HuH-7 (cell line): ENCODE measurements around the gene NUDT3.
"Not testable (repeated sequence)": the region's sequence is repeated elsewhere in the genome, so short reads cannot be mapped to it uniquely, and the experiment has no call there.

Experiments
- DNase-seq: peaks from one replicate; pipeline ENCODE4 v3.0.0; 2011; ENCODE audit warnings: low spot score

Gene NUDT3

GRCh38 chr6:34252395-34252794 lies 140.1 kb downstream of the NUDT3 start:
- DNase-seq, result not testable (repeated sequence)

- DNase-seq, result no peak
Observed at GRCh38 chr6:34249469-34250261, 142.8 kb downstream of the NUDT3 start.

- peak; percentile 96 for DNase-seq
Observed at GRCh38 chr6:34248727-34249468, 143.6 kb downstream of the NUDT3 start, which contains the start of gene SMIM29. Gene SMIM29, minus strand, starts transcription at chr6:34249006. Its CDS starts 1,215 bp downstream, at chr6:34247791.

- DNase-seq, result peak; percentile 26
Observed at GRCh38 chr6:34248198-34248726, 144.2 kb downstream of the NUDT3 start.

- DNase-seq, result peak; percentile 3
Observed at GRCh38 chr6:34247481-34248197, 144.8 kb downstream of the NUDT3 start.

- DNase-seq, result peak; percentile 67
Observed at GRCh38 chr6:34246563-34247391, 145.7 kb downstream of the NUDT3 start.

GRCh38 chr6:34246249-34246562 lies 146.3 kb downstream of the NUDT3 start:
- peak; percentile 1 for DNase-seq

GRCh38 chr6:34245761-34246140 lies 146.7 kb downstream of the NUDT3 start:
- DNase-seq, result not testable (repeated sequence)

GRCh38 chr6:34245032-34245760 lies 147.3 kb downstream of the NUDT3 start:
- not testable (repeated sequence) for DNase-seq

GRCh38 chr6:34243901-34244884 lies 148.3 kb downstream of the NUDT3 start:
- peak; percentile 19 for DNase-seq

GRCh38 chr6:34243131-34243771 lies 149.2 kb downstream of the NUDT3 start:
- DNase-seq, result peak; percentile 2

GRCh38 chr6:34242252-34243130 lies 150.0 kb downstream of the NUDT3 start:
- DNase-seq, result peak; percentile 1

- DNase-seq, result peak; percentile 0
Observed at GRCh38 chr6:34241351-34242215, 150.9 kb downstream of the NUDT3 start.

GRCh38 chr6:34240329-34241248 lies 151.9 kb downstream of the NUDT3 start:
- DNase-seq, result no peak

GRCh38 chr6:34239893-34240292 lies 152.6 kb downstream of the NUDT3 start:
- peak; percentile 1 for DNase-seq

- DNase-seq, result peak; percentile 3
Observed at GRCh38 chr6:34239500-34239825, 153.0 kb downstream of the NUDT3 start.
